ENCODE measurements around the gene SFSWAP.
"Not testable (repeated sequence)": the region's sequence is repeated elsewhere in the genome, so short reads cannot be mapped to it uniquely, and the experiment has no call there.

The SFSWAP gene

GRCh38 chr12:131737150-131737827 is 26.4 kb downstream of the SFSWAP start:
- no peak for DNase-seq

DNA sequence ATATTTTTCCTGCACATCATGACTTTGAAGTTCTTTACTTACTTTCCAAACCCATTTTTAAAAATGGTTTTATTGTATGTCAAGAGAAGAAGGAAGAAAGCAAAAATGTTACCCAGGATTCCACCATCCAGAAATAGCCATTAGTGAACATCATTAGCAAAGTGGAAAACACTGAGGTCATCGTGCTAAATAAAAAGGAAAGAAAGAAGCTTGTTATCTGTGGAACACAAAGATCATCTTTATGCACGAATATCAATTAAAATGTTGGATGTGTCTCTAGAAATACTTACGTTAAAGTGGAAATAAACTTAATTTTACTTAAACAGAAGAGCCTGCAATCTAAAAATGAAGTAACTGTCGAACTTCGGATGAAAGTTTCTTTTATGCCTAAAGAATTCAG is 27.3 kb downstream of the SFSWAP start:
- DNase-seq = no peak

- DNase-seq = no peak
These were observed 29.7 kb downstream of the SFSWAP start for GRCh38 chr12:131740626-131741025.

GRCh38 chr12:131742761-131743160 is 31.9 kb downstream of the SFSWAP start:
- not testable (repeated sequence) for DNase-seq

- DNase-seq = not testable (repeated sequence)
These were observed 32.5 kb downstream of the SFSWAP start for GRCh38 chr12:131743410-131743809.

DNA sequence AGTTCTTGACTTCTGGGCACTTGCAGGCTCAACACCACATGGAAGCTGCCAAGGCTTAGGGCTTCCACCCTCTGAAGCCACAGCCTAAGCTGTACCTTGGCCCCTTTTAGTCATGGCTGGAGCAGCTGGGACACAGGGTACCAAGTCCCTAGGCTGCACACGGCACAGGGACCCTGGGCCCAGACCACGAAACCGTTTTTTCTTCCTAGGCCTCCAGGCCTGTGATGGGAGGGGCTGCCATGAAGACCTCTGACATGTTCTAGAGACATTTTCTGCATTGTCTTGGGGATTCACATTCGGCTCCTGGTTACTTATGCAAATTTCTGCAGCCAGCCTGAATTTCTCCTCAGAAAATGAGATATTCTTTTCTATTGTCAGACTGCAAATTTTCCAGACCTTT is 33.0 kb downstream of the SFSWAP start:
- not testable (repeated sequence) for DNase-seq

DNA sequence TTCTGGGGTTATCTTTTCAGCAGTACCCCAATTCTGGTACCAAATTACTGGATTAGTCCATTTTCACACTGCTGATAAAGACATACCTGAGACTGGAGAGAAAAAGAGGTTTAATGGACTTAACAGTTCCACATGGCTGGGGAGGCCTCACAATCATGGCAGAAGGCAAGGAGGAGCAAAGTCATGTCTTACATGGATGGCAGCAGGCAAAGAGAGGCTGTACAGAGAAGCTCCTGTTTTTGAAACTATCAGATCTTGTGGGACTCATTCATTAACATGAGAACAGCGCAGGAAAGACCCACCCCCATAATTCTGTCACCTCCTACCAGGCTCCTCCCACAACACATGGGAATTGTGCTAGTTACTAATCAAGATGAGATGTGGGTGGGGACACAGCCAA is 33.8 kb downstream of the SFSWAP start:
- not testable (repeated sequence) for DNase-seq

DNA sequence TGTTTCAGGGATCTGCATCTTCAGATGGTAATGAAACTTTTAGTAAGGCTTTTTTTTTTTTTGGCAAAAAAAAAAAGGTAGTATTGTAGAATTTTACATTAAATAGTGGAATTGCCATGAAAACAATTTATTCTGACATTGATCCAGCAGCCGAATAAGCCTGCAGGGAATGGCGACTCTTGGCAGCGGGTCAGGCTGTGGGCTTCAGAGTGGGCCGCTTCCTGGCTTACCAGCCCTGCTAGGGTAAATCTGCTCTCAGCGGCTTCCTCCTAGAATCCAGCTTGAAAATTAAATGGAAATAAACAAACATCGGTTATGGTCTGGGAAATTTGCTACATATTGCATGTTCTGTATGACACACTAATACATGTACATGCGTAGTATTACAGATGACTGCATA is 34.8 kb downstream of the SFSWAP start:
- DNase-seq = no peak

GRCh38 chr12:131747276-131748177 is 36.6 kb downstream of the SFSWAP start:
- DNase-seq = no peak

GRCh38 chr12:131749618-131750315 is 38.9 kb downstream of the SFSWAP start:
- no peak for DNase-seq

GRCh38 chr12:131751335-131751734 is 40.4 kb downstream of the SFSWAP start:
- no peak for DNase-seq

- DNase-seq = no peak
These were observed 41.6 kb downstream of the SFSWAP start for GRCh38 chr12:131752451-131752850.

DNA sequence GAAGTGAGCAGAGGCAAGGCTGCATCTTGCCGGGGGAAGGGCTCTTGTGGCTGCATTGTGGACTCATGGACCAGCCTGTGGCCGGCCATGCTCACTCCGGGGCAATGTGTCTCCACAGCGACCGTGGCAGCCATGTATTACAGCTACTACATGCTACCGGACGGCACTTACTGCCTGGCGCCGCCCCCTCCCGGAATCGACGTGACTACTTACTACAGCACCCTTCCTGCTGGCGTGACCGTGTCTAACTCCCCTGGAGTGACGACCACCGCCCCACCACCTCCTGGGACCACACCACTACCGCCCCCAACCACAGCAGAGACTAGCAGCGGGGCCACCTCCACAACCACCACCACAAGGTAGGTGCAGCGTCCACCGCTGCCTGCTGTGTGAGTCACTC is 42.1 kb downstream of the SFSWAP start:
- DNase-seq = no peak

GRCh38 chr12:131753757-131754156 is 42.9 kb downstream of the SFSWAP start:
- no peak for DNase-seq

GRCh38 chr12:131754184-131754583 is 43.3 kb downstream of the SFSWAP start:
- DNase-seq = no peak

GRCh38 chr12:131755305-131756113 is 44.6 kb downstream of the SFSWAP start:
- DNase-seq = peak; percentile 32

DNA sequence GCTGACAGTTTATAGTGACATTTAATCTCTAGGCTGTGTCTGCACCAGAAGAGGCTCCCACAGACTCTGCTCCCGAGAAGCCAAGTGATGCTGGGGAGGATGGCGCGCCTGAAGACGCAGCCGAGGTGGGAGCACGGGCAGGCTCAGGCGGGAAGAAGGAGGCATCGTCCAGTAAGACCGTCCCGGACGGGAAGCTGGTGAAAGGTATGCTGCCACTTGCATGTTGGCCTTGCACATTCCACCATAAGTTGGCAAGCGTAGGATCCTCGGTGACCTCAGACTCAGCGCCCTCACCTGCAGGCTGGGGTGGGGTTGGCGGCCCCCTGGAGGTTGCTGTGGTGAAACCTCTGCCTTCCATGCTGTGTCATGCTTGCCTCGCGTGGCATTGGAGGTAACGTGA is 45.6 kb downstream of the SFSWAP start:
- no peak for DNase-seq

- DNase-seq = no peak
These were observed 46.2 kb downstream of the SFSWAP start for GRCh38 chr12:131757111-131757510.

DNA sequence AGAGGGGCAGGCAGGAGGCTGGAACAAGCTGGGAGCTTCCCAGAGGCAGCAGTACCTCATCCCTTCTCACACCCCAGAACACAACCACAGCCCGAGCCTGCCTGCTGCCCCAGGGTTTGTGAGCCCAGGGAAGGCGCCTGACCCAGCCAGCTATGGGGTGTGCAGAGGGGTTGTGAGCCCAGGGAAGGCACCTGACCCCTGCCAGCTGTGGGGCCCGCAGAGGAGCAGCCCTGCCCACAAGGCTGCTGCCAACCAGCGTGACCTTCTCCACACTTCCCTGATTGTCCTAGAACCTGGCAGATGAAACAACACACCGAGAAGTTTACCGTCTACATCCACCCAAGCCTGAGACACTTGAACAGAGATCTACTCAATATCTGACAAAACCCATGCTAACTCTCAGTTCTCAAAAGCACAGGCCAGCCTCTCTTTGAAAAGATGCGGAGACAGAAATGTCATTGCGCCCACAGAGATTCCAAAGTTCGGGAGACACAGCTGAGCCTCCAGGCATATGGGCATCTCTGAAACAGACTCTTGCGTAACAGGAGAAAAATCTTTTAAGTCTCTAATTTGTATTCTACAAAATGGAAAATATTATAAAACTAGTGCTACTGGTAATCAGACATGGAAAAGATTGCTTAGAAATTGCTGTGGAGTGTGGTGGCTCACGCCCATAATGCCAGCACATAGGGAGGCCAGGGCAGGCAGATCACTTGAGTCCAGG is 47.3 kb downstream of the SFSWAP start:
- DNase-seq = no peak

- DNase-seq = no peak
These were observed 48.3 kb downstream of the SFSWAP start for GRCh38 chr12:131759176-131759575.

- no peak for DNase-seq
These were observed 50.7 kb downstream of the SFSWAP start for GRCh38 chr12:131761638-131762037.

GRCh38 chr12:131764738-131765137 is 53.8 kb downstream of the SFSWAP start:
- no peak for DNase-seq

Measured in stimulated activated CD8-positive, alpha-beta memory T cell treated with anti-CD3 and anti-CD28 coated beads, Interleukin-4, amount 100 ng/mL, for 48 hours (primary cell).